SK-N-SH treated with all-trans-retinoic acid at 6 μM for 48 hours (cell line): ENCODE measurements around the gene DDX54.

Experiments used
- ATAC-seq: fragments of 200-7000 bp; cut with Tn5 transposase; 3 replicates; pipeline ENCODE4 v1.9.1; 2020; ENCODE audit warnings: mild to moderate bottlenecking, moderate library complexity
- ARNTL ChIP-seq: fragments of 450-650 bp; formaldehyde crosslinking; IDR thresholded peaks from 2 replicates; pipeline ENCODE4 v1.5.0; 2020; ENCODE audit warnings: low read depth, mild to moderate bottlenecking, moderate library complexity, borderline replicate concordance
- BACH2 ChIP-seq: fragments of 250-450 bp; sonication (Bioruptor Pico); IDR thresholded peaks from 2 replicates; pipeline ENCODE4 v1.9.0; 2021; ENCODE audit warnings: mild to moderate bottlenecking, borderline replicate concordance
- CREB5 ChIP-seq: fragments of 250-450 bp; sonication (Bioruptor Pico); IDR thresholded peaks from 2 replicates; pipeline ENCODE4 v1.5.1; 2020; ENCODE audit warnings: low read depth, mild to moderate bottlenecking, moderate library complexity
- CSDC2 ChIP-seq: fragments of 250-450 bp; sonication (Bioruptor Pico); IDR thresholded peaks from 2 replicates; pipeline ENCODE4 v1.5.0; 2020; ENCODE audit warnings: mild to moderate bottlenecking, moderate library complexity
- CSRNP3 ChIP-seq: fragments of 250-450 bp; sonication (Bioruptor Pico); IDR thresholded peaks from 2 replicates; pipeline ENCODE4 v1.5.1; 2021; ENCODE audit warnings: mild to moderate bottlenecking, moderate library complexity
- ESRRG ChIP-seq: fragments of 250-450 bp; sonication (Bioruptor Pico); IDR thresholded peaks from 2 replicates; pipeline ENCODE4 v1.6.1; 2021; ENCODE audit warnings: mild to moderate bottlenecking
- GLIS3 ChIP-seq: fragments of 250-450 bp; sonication (Bioruptor Pico); IDR thresholded peaks from 2 replicates; pipeline ENCODE4 v1.5.0; 2020; ENCODE audit warnings: mild to moderate bottlenecking, moderate library complexity
- ISL1 ChIP-seq: fragments of 250-450 bp; sonication (Bioruptor Pico); IDR thresholded peaks from 2 replicates; pipeline ENCODE4 v2.1.2; 2022; ENCODE audit warnings: mild to moderate bottlenecking, moderate library complexity
- OSR1 ChIP-seq: fragments of 250-450 bp; sonication (Bioruptor Pico); IDR thresholded peaks from 2 replicates; pipeline ENCODE4 v1.8.0; 2022; ENCODE audit warnings: moderate library complexity, mild to moderate bottlenecking, inconsistent platforms
- PATZ1 ChIP-seq: fragments of 250-450 bp; sonication (Bioruptor Pico); IDR thresholded peaks from 2 replicates; pipeline ENCODE4 v1.8.0; 2020; ENCODE audit warnings: mild to moderate bottlenecking, moderate library complexity, borderline replicate concordance
- POU6F1 ChIP-seq: fragments of 250-450 bp; sonication (Bioruptor Pico); IDR thresholded peaks from 2 replicates; pipeline ENCODE4 v1.8.0; 2021; ENCODE audit warnings: low read depth, mild to moderate bottlenecking, moderate library complexity, borderline replicate concordance
- RARB ChIP-seq: fragments of 250-450 bp; sonication (Bioruptor Pico); IDR thresholded peaks from 2 replicates; pipeline ENCODE4 v1.8.0; 2021; ENCODE audit warnings: mild to moderate bottlenecking, moderate library complexity
- SNAI2 ChIP-seq: fragments of 250-450 bp; sonication (Bioruptor Pico); IDR thresholded peaks from 2 replicates; pipeline ENCODE4 v1.5.0; 2020; ENCODE audit warnings: mild to moderate bottlenecking, moderate library complexity
- TCF4 ChIP-seq: fragments of 250-450 bp; sonication (Bioruptor Pico); IDR thresholded peaks from 2 replicates; pipeline ENCODE4 v1.8.0; 2021; ENCODE audit warnings: mild to moderate bottlenecking, moderate library complexity, borderline replicate concordance
- TOX ChIP-seq: fragments of 250-450 bp; sonication (Bioruptor Pico); IDR thresholded peaks from 2 replicates; pipeline ENCODE4 v1.8.0; 2021; ENCODE audit warnings: mild to moderate bottlenecking, moderate library complexity, borderline replicate concordance
- TSHZ2 ChIP-seq: fragments of 250-450 bp; sonication (Bioruptor Pico); IDR thresholded peaks from 2 replicates; pipeline ENCODE4 v1.5.0; 2020; ENCODE audit warnings: mild to moderate bottlenecking, moderate library complexity
- ZC3H10 ChIP-seq: fragments of 250-450 bp; sonication (Bioruptor Pico); IDR thresholded peaks from 2 replicates; pipeline ENCODE4 v1.5.1; 2021; ENCODE audit warnings: mild to moderate bottlenecking, moderate library complexity
- ZFP3 ChIP-seq: fragments of 250-450 bp; sonication (Bioruptor Pico); IDR thresholded peaks from 2 replicates; pipeline ENCODE4 v1.5.0; 2020; ENCODE audit warnings: mild to moderate bottlenecking, moderate library complexity
- ZFP30 ChIP-seq: fragments of 450-650 bp; formaldehyde crosslinking; IDR thresholded peaks from 2 replicates; pipeline ENCODE4 v1.5.0; 2022; ENCODE audit warnings: mild to moderate bottlenecking, moderate library complexity
- ZNF565 ChIP-seq: fragments of 450-650 bp; formaldehyde crosslinking; conservative IDR thresholded peaks from 2 replicates; pipeline ENCODE4 v1.5.0; 2020; ENCODE audit warnings: low read depth, mild to moderate bottlenecking, moderate library complexity
- ZNF70 ChIP-seq: fragments of 450-650 bp; formaldehyde crosslinking; IDR thresholded peaks from 2 replicates; pipeline ENCODE4 v1.5.0; 2020; ENCODE audit warnings: mild to moderate bottlenecking, moderate library complexity
- ZNF8 ChIP-seq: fragments of 450-650 bp; formaldehyde crosslinking; IDR thresholded peaks from 2 replicates; pipeline ENCODE4 v1.5.0; 2020; ENCODE audit warnings: mild to moderate bottlenecking, moderate library complexity

The DDX54 gene

GRCh38 chr12:113181975-113182374 is 3.3 kb downstream of the DDX54 start:
- TF ChIP-seq CSDC2 (CRISPR knock-in tag) (no peak), SNAI2 (CRISPR knock-in tag) (no peak), ZC3H10 (CRISPR knock-in tag) (no peak), RARB (CRISPR knock-in tag) (no peak), BACH2 (no peak), ARNTL (CRISPR knock-in tag) (no peak), PATZ1 (no peak)
- ATAC-seq: no peak

- TF ChIP-seq ZNF565 (CRISPR knock-in tag): no peak
- no peak for TF ChIP-seq SNAI2 (CRISPR knock-in tag)
- TF ChIP-seq RARB (CRISPR knock-in tag): no peak
- TF ChIP-seq ZFP3 (CRISPR knock-in tag): no peak
- TF ChIP-seq OSR1 (CRISPR knock-in tag): no peak
- TF ChIP-seq PATZ1: no peak
- no peak for TF ChIP-seq ISL1 (CRISPR knock-in tag)
- TF ChIP-seq TOX (CRISPR knock-in tag): no peak
- no peak for TF ChIP-seq ZNF8 (CRISPR knock-in tag)
- TF ChIP-seq ZC3H10 (CRISPR knock-in tag): no peak
- TF ChIP-seq GLIS3: no peak
- TF ChIP-seq ZFP30 (CRISPR knock-in tag): no peak
- TF ChIP-seq ZNF70 (CRISPR knock-in tag): no peak
- no peak for TF ChIP-seq TCF4 (CRISPR knock-in tag)
- TF ChIP-seq ESRRG (CRISPR knock-in tag): no peak
- no peak for TF ChIP-seq CREB5 (CRISPR knock-in tag)
- TF ChIP-seq CSRNP3 (CRISPR knock-in tag): no peak
- no peak for TF ChIP-seq ARNTL (CRISPR knock-in tag)
- ATAC-seq: no peak
Observed at GRCh38 chr12:113180333-113180732, 4.9 kb downstream of the DDX54 start.

- no peak for ATAC-seq
- TF ChIP-seq ZFP30 (CRISPR knock-in tag) (no peak), ZNF565 (CRISPR knock-in tag) (no peak)
Observed at GRCh38 chr12:113179023-113179422, 6.3 kb downstream of the DDX54 start.

GRCh38 chr12:113174461-113175384 is 10.6 kb downstream of the DDX54 start:
- peak; percentile 97 for ATAC-seq
- TF ChIP-seq ZFP3 (CRISPR knock-in tag) (no peak), ESRRG (CRISPR knock-in tag) (no peak), ZNF8 (CRISPR knock-in tag) (no peak), ZC3H10 (CRISPR knock-in tag) (no peak), ZNF70 (CRISPR knock-in tag) (no peak), POU6F1 (no peak), OSR1 (CRISPR knock-in tag) (no peak), TOX (CRISPR knock-in tag) (no peak), CREB5 (CRISPR knock-in tag) (no peak), CSDC2 (CRISPR knock-in tag) (no peak), GLIS3 (no peak), TSHZ2 (no peak), SNAI2 (CRISPR knock-in tag) (no peak), BACH2 (no peak)
